GM18508 (cell line): ENCODE data around the gene PHACTR2.

Source experiments
- ATAC-seq: cut with Tn5 transposase; IDR thresholded peaks from one replicate; pipeline ENCODE4 v1.9.1; 2021; ENCODE audit warnings: moderate number of reproducible peaks; ENCODE audit not compliant: insufficient read depth, unreplicated experiment

PHACTR2 gene

DNA sequence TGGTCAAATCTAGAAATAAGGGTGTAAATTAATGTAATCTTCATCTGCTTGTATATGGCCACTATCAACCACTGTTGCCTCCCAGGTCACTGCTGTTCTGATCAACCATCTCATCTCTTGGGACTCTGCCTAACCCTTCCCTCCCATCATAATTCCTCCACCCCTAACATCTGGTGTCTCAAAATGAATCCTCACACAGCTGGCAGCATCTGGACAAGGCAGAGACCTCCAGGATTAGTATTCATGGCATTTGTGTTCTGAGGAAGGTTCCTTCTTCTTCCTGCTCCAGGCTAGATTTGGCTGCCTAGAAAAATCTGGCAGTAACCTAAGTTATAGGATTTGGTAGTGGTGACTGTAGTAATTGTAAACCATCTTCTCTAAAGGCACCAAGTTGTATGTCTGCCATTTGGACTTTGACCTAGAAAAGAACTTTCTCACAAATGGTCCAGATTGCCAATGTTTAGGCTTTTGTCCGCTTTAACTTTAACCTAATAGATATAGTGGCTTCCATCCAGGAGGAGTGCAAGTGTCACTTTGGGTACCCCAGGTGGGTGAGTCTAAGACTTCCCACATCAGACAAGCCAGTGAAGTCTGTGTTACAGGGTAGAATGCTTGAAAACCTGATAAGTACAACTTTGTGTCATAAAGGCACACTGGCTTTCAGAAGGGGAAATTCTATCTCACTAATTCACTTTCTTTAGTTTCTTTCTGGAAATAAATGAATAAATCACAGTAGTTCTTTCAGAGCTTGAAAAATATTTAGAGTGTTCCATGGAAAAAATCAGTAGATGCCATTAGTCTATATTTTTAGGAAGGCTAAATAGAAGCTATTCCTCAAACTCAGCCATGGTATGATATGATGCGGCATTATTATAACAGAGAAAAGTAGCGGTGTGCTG lies 3.0 kb upstream of the PHACTR2 start:
- ATAC-seq = no peak

DNA sequence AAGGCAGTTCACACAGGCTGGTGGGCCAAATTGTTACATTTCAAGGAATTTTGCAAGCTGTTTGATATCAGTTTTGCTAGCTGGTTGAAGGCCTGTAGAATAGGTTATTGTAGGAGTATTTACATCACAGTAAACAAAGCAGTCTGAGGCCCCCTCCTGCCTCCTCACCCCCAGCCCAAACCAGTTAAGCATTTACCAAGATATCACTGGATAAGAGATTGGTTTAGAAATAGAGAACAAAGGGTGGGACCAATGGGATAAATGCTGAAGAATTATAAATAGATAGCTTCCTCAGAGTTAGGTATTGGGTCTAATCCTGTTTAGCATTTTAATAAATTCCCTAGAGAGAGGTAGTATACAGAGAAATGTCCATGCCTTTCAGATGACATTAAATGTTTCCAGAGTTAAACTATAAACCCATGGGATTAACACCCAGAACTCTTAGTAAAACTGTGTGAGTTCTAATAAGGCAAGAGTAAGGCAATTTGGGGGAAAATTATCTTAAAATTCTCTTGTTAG lies 2.3 kb upstream of the PHACTR2 start:
- ATAC-seq = no peak

DNA sequence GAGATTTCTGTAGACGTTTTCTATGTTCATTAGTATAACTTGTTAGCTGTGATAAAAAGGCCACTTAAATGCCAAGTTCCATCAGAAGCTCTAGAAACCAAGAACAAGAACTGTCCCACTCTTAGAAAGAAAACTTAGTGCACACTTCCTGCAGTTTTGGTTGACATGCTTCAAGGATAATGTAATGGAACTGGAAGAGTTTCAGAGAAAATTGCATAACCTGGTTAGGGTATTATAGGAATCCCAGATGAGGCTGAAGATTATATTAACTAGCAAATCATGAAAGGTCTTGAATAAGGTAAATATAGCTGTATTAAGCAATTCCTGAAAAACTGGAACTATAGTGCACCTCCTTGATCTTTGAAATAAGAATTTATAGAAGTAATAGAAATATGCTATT lies 1.8 kb upstream of the PHACTR2 start:
- ATAC-seq = no peak

DNA sequence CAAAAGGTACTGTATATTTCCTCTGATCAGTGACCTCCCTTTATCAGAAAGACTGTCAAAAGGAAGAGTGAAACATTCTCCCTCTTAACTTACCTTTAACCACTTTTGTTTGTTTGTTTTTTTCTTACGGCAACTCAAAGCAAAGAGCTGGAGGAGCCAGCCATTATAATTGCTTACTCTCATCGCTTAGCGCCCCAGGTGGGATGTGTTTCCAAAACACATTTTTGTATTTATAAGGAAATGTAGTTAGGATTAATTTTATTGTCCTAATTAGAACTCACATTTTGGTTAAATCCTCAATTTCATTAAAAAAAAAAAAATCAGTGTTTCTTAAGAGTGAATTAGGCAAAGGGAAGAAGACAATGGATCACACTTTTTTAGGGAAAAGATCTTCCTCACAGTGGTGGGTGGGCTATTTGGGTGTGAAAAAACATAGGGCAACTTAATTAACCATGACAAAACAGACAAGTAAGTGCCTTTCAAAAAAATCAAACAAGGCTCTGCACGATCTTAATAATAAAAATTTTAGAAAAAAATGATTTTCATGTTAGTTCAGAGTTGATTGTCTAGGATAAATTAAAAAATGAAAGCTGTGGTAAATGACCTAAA lies 1.2 kb upstream of the PHACTR2 start:
- ATAC-seq = no peak

DNA sequence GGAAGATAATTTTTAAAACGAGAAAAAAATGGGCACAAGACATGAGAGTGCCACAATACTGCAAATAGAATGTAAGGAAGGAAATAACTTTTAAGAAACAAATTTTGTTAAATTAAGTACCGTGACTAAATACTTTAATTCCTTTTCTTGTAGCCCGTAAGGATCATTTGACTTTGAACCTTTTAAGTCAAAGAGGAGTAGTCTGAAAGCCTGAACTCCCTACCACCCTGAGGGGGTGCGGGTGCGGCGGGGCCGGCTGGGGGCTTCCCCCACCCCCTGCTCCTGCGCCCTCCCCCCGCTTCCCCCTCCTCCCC lies 231 bp upstream of the PHACTR2 start:
- no peak for ATAC-seq

DNA sequence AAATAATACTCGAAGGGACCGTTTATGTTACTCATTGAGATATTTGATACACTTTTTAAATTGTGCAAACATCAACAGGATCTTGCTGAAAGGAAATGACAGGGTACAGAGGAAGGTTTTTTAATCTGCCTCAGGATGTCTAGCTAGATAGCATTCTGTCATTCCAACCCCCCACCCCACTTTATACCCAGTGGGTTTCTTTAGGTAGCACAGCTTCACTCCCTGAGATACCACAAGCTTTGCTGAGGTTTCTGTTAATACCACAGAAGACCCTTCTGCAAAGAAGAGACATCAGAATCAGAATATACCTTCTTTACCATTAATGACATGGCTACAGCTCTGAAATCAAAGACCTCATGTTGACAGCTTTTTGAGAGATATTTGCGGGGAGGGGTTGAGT lies 1.3 kb downstream of the PHACTR2 start:
- ATAC-seq = no peak

DNA sequence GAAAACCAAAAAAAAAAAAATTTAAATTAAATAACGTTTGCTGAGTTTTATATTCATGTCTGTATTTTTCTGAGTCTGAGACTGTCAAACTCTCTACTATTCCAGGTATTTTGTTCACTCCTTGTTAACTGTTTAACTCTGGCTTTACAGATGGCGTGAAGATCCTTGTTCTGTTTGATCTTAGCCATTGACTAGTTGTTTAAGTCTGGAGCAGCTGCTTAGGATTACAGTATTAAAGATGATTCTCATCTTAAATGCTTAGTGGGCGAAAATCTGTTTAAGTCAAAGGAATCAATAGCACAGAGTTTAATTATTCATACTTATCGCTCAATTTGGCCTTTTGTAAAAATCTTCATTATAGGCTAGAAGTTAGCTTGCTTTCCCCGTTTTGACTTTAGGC lies 2.4 kb downstream of the PHACTR2 start:
- no peak for ATAC-seq

DNA sequence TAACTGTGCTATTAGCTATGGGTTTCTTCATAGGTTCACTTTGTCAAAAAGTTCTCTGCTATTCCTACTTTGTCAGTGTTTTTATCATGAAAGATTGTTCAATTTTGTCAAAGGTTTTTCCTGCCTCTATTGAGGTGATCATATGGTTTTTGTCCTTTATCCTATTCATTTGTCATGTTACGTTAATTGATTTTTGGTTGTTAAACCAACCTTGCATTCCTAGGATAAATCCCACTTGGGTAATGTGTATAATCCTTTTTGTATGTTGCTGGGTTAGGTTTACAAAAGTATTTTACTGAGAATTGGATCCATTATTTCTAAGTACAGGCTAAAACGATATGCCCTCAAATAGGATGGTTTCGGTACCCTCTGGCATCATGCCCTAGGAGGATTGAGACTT lies 5.0 kb downstream of the PHACTR2 start:
- no peak for ATAC-seq

DNA sequence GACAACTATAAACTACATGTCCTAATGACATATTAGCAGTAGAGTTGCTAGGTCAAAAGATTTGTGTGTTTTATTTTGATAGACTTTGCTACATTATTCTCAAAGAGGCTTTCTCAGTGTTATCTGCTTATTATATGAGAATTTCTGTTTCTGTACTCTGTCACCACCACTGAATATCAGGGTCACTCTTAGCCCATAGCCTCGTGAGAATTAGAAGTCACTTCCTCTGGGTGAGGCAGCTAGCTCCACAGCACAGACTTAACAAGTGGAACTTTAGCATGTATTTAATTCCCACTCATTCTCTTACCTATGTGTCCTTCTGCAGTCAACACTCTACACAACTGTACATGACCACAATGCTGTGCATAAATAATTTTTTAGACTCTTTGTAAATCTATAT lies 6.7 kb downstream of the PHACTR2 start:
- no peak for ATAC-seq

DNA sequence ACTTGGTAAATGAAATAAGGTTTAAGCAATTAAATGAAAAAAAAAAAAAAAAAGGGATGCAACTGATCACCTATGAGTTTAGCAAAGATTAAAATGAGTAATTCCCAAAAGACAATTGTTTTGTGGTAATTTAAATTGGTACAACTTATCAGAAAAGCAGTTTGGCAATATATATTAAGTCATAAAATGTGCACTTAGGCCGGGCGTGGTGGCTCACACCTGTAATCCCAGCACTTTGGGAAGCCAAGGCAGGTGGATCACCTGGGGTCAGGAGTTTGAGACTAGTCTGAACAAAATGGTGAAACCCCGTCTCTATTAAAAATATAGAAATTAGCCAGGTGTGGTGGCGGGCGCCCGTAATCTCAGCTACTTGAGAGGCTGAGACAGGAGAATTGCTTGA lies 7.9 kb downstream of the PHACTR2 start:
- ATAC-seq = no peak

DNA sequence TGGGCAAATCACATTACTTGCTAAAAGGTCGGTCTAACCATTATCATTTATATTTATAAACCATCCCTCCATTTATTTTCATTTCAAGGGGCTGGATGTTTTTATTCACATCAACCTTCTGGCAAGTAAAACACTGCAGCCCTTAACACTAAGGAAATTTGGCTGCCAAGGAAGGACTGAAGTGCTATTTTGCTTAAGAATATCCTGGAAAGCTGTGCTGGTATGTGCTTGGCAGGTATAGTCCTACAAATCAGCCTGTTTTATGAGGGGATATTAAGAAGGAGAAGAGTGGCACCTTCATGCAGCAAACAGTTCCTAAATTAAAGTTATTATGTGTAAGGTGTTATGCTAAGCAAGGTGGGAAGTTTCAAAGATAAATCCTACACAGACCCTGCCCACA lies 9.8 kb downstream of the PHACTR2 start:
- no peak for ATAC-seq

DNA sequence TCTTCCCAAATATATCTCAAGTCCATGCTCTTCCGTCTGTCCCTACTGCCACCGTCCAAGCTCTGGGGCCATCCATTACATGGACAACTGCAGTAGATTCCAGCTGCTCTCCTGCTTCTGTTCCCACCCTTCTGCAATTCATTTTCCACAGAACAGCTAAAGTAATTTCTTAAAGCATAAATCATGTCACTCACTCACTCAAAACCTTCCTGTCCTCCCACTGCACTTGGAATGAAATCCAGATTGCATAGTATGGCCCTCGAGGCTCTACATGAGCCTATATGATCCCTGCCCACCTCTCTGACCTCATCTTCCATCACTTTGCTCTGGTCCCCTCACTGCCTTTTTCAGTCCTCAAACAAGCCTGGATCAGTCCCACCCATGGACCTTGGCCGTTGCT lies 10.9 kb downstream of the PHACTR2 start:
- ATAC-seq = no peak

DNA sequence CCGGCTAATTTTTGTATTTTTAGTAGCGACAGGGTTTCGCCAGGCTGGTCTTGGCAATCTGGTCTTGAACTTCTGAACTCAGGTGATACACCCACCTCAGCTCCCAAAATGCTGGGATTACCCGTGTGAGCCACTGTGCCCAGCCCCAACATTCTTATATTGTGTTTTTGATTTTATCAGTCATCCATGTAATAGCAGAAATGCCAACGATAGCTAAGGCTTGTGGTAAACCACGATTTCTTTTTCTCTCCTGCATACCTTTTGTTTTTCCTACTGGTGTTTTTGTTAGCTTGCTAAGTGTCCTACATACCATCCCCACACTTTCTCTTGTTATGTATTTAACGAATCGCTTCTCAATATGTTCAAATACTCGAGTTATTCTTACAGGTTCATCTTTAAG lies 12.1 kb downstream of the PHACTR2 start:
- ATAC-seq = no peak

DNA sequence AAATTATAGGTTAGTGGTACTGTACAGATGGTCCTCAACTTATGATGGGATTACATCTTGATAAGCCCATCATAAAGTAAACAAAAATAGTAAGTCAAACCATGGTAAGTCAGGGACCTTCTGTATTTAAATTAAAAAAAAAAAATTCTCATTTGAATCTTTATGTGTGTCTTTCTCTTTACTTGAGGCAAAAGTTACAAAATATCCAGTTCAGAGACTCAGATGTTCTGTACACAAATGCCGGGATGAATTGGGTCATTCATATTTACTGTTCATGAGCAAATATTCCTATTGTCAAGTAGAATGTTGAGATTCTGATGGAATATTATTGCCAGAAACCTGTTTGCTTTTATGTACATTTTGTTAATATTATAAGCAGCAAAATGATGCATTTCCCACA lies 13.4 kb downstream of the PHACTR2 start:
- ATAC-seq = no peak

DNA sequence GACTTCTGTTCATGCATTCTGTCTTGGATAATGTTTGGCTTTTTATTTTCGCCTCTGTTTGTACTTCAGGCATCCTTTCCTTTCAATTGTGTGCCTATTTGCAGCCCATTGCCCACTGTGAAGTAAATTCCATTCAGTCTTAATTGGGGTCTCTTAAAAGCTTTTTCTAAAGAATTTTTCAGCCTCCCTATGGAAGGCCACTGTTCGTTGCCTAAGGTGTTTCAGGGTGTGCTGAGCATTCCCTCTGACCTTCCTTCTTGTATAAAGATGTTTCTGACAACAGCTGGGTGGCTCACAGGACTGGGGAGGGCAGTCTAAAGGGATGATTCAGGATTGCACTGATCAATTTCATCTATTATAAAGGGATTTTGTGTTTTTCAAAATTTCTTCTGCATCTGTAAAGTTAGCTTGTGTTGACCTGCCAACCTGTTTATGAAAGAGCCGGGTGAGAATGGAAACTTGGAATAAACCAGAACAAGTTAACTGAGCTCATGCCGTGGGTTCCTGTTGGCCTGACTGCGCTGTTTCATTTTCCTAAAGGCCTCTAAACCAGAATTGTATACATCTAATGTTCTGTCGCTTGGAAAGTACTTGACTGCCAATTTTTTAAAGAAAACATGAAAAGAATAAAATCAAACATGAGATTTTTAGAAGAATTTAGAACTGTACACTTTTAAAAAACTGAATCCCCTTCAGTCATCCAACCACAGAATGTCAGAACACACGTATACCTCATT lies 14.3 kb downstream of the PHACTR2 start:
- ATAC-seq = no peak

DNA sequence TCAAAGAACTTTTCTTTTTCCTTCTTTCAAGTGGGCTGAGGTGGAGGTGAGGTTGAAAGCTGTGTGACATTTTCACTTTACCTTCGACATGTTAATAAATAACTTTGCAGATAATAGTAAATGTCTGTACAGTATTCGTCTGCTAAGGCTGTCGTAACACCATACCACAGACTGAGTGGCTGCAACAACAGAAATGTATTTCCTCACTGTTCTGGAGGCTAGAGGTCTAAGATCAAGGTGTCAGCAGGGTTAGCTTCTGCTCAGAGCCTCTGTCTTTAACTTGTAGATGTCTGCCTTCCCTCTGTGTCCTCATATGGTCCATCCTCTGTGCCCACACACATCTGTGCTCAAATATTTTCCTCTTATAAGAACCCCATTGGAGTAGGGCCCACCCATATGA lies 14.9 kb downstream of the PHACTR2 start:
- no peak for ATAC-seq

DNA sequence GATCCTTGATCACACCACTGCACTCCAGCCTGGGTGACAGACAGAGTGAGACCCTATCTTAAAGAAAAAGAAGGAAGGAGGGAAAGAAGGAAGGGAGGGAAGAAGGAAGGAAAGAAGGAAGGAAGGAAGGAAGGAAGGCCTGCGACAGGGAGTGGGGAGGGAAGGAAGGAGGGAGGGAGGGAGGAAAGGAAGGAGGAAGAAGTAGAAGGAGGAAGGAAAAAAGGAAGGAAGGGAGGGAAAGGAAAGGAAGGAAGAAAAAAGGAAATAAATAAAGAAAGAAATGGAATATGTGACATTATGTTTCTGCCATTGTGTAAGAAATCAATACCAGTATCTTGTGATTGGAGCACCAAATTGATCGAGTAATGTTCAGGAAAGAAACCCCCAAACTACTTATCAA lies 16.2 kb downstream of the PHACTR2 start:
- no peak for ATAC-seq

DNA sequence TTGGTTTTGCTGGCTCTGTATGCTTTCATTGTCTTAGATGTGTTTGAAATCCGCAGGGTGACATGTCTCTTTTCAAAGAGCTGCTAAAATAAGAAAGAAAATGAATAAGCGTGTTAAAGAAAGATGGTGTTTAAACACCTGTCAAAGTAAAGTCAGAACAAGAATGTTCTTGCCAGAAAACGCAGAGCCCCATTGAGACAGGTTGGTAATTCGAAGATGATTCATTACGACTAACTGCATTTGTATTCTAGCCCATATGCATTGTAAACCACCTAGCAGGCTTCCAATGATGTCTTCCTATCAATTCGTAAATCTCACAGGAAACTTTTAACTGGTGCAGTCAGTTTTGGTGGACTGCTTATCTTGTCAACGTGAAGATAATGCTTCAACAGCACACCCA lies 16.8 kb downstream of the PHACTR2 start:
- ATAC-seq = no peak

DNA sequence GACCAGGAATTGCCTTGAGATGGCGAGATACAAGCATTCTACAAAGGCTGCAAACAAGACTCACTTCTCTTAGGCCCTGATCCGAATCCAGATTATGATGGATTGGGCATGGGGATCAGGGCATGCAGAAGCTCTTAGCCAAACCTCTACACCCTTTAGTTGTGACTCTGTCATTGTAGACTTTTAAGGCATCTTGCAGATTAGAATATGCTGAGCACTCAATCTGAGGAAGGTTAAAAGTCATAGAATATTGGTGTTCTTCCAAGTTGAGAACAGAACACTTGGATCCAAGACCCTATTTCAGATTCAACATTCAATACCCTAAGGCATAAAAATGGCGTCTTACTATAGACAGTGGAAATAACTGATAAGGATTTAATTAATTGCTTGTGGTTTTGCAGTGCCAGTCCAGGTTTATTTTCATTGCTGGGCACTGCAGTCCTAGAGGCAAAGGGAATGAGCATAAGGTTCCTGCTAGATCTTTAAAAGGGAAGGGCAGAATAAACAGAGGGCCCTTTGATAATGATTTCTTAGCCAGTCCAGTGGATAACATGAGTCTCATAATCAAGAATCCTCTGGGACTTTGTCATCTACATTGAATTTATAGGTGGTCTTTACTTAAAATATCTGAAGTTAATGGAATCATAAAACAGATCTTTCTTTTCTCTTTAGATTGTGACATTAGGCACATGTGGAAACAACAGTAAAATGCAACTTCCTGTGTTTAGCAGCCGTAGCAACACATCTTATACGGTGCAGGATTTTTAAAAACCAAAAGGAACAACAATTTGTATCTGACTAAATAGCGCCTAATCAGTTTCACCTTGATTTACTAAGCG lies 17.6 kb downstream of the PHACTR2 start:
- ATAC-seq = no peak

DNA sequence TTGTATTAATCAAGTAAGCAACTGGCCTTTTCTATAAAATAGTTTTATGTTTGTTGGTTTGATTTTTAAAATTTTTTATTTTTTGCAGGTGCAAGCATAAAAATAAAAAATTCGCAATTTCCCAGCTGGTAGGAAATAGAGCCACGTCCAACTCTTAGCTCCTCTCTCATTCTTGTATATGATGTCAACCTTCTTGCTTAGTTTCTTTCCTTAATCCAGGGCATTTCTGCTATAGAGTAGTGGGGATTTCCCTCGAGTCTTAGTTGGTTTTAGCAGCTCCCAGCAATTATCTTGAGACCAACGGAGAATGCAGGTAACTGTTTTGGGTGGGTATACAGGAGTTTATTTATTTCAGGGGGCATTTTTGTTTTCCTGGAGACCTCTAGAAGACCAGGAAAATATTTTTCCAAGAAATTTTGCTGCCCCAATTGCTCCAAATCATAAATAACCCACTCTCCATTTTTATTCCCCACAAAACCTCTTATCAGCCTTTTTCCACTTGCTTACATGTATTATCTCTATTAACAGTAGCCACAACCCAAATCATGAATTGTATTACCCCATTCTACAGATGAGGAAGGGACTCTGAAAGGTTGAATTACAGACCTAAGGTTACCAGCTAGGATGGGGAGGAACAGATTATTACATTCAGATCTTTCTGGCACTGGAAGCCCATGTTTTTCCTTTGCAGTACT lies 18.4 kb downstream of the PHACTR2 start:
- no peak for ATAC-seq
